GM18508 (cell line): Measurements from ENCODE around the gene MTX1.

Source experiments
- ATAC-seq: cut with Tn5 transposase; IDR thresholded peaks from one replicate; pipeline ENCODE4 v1.9.1; 2021; ENCODE audit warnings: moderate number of reproducible peaks; ENCODE audit not compliant: insufficient read depth, unreplicated experiment

MTX1 gene

GRCh38 chr1:155174324-155175280 lies 33.9 kb upstream of the MTX1 start:
- ATAC-seq = no peak

DNA sequence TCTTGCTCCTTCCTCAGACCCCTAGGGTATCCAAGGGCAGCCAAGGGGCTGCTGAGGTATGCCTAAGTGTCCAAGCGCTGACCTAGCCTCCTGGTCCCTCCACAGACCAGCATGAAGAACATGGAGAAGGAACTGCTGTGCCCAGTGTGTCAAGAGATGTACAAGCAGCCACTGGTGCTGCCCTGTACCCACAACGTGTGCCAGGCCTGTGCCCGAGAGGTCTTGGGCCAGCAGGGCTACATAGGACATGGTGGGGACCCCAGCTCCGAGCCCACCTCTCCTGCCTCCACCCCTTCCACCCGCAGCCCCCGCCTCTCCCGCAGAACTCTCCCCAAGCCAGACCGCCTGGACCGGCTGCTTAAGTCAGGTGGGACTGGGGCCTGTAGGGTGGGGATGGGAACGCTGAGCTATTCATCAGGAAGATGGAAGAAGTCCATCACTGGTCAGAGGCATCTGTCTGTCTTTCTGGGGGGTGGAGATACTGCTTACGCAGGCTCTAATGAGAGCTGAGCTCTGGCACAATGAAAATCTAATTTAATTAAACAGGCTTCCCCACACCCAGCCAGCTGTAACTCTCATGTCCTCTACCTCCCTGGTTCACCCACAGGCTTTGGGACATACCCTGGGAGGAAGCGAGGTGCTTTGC lies 33.1 kb upstream of the MTX1 start:
- no peak for ATAC-seq

GRCh38 chr1:155175927-155176371 lies 32.5 kb upstream of the MTX1 start:
- ATAC-seq = no peak

DNA sequence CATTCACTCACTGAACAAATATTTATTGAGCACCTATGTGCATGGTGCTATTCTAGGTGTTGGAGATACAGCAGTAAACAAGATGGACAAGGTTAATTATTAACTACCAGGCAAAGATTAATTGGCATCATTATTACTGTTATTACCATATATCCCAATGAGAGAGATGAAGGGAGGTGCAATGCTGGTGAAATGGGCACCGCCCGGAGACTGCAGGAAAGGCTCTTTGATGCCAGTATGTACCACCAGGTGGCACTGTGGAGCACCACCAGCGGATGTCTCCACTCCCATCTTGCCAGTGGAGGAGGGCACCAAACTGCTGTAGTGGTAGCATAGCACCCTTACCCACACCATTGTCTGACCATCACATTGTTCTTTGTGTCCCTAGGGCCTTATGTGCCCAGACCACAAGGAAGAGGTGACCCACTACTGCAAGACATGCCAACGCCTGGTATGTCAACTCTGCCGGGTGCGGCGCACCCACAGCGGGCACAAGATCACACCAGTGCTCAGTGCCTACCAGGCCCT lies 31.9 kb upstream of the MTX1 start:
- no peak for ATAC-seq

DNA sequence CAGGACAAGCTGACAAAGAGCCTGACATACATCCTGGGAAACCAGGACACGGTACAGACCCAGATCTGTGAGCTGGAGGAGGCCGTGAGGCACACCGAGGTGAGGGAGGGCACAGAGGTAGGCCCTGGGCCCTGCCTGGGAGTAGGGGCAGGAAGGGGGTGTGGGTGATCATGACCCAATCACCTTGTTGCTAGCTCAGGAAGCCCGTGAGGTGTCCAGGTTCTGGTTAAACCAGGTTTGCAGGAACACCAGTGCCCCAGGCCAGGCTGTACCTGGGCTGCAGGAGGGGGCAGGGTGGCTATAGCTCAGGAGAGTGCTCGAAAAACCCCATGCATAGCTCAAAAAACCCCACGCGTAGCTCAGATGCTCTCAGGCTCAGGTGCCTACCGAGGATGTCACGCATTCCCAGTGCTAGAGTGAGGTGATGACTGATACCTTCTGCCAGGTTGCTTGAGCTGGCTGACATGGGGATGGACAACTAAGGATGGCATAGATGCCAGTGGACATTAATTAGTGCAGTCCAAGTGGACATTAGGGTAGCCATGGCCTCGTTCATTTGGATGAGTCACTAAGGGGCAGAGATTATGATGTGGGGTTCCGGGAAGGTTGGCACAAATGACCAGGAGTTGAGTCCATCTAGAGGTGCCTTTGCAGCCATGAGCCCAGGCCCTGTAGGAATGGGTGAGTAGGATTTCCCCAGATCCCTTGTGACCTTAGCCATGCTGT lies 31.1 kb upstream of the MTX1 start:
- no peak for ATAC-seq

DNA sequence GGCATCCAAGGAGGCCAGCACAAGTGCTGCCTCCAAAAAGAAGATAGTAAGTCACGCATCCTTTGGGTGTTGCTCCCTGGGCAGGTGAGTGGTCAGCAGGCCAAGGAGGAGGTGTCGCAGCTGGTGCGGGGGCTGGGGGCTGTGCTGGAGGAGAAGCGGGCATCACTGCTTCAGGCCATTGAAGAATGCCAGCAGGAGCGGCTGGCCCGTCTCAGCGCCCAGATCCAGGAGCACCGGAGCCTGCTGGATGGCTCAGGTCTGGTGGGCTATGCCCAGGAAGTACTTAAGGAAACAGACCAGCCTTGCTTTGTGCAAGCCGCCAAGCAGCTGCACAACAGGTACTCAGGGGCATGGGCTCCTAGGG lies 30.6 kb upstream of the MTX1 start:
- ATAC-seq = no peak

DNA sequence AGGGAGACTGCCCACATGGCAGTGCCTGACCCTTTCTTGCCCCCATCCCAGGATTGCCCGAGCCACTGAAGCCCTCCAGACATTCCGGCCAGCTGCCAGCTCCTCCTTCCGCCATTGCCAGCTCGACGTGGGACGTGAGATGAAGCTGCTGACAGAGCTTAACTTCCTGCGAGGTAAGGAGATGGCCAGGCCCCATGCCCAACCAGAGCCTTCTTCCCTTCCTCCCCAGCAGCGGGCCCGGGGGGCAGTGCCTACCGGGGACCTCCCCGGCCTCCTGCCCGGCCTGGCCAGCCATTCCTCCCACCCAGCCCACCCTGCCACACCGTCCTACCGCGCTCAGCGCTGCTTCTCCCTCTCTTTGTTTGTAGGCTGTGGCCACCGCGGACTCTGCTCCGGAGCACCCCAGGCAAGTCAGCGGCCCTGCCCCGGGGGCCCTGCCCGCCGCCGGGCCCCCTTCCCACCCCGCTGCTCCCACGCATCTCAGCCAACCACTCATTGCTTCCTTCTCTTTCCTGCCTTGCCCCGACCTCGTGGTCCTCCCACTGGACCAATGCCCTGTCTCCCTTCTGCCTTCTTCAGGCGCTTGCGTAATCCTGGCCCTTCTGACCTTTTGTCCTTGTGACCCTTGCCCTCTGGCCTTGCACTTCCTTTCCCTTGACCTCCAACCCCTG lies 29.9 kb upstream of the MTX1 start:
- ATAC-seq = no peak

GRCh38 chr1:155179112-155180031 lies 29.1 kb upstream of the MTX1 start:
- ATAC-seq = no peak

GRCh38 chr1:155181371-155182051 lies 27.0 kb upstream of the MTX1 start:
- no peak for ATAC-seq

- no peak for ATAC-seq
Measured at GRCh38 chr1:155182052-155182550, 26.4 kb upstream of the MTX1 start.

DNA sequence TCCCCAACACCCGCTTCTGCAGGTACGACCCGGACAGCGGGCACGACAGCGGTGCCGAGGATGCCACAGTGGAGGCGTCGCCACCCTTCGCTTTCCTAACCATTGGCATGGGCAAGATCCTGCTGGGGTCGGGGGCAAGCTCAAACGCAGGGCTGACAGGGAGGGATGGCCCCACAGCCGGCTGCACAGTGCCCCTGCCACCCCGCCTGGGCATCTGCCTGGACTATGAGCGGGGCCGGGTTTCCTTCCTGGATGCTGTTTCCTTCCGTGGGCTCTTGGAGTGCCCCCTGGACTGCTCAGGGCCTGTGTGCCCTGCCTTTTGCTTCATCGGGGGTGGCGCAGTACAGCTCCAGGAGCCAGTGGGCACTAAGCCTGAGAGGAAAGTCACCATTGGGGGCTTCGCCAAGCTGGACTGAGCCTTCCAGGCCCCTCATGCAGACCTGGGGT lies 24.7 kb upstream of the MTX1 start:
- ATAC-seq = no peak

DNA sequence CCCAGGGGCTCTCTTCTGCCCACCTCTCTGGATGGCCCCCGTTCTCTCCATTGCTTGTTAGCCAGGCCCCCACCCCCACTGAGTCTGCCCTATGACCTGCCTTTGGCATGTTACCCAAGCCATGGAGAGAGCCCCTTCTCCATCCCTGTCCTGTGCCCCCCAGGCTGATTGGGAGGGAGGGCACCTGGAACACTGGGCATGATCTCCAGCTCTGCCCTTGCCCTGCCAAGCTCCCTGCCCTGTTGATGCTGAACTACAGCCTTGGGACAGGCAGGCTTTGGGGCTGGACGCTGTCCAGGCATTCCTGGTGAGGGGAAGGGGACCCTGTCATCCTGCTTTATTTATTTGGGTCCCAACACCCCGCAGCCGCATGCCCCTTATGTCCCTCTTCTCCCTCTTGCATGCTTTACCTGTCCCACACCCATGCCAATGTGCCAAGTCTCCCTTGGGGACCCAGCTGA lies 24.1 kb upstream of the MTX1 start:
- ATAC-seq = no peak

DNA sequence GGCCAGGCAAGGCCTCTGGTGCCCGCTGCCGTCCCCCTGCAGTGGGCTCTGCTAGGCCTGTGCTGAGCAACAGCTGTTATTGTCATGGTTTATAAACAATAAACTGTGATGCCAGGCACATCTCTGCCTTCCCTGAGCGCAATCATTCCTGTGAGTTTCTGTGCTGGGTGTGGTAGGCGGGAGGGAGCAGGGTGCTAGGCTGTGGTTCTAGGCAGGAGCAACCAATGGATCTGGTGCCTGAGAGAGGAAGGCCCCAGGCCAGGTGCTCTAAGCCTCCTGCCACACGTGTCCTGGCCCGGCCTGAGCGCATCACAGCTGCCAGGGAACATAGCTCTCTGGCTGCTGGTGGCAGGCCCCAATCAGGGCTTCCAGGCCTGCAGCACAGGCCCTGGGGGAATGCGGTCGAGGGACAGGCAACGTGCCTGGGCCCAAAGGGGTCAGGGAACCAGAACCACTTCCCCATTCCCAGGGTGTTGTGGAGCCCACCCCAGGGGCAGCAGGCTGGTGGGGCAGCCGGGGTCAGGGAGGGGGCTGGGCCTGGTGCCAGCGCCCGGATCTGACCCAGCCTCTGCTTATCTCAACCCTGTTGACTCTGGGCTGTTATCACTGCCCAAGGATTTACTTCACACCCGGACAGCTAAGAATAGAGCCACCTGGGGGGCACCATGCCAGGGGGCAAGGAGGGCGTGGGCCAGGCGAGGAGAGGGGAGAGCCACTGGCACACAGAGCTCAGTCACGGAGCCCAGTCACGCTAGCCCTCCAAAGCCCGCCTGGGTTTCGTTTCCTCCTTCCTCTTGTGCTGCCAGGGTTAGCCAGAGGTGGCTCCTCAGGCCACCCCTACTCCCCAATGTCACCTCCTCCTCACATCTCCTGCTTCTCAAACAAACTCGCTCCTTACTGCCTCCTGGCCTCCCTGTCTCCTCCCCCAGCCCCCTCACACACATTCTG lies 23.4 kb upstream of the MTX1 start:
- ATAC-seq = no peak

DNA sequence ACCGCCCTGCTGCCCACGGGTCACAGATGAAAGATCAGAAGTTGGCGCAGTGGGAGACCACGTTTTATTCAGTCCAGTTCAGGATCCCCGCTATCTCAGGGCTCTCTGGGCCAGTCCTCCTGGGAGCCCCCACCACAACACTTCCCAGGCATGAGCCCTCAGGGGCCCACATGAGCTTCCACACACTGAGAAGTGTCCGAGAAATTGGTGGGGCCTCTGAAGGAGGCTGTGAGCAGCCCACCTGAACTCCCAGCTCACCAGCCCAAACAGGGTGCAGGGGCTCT lies 22.8 kb upstream of the MTX1 start:
- ATAC-seq = no peak

DNA sequence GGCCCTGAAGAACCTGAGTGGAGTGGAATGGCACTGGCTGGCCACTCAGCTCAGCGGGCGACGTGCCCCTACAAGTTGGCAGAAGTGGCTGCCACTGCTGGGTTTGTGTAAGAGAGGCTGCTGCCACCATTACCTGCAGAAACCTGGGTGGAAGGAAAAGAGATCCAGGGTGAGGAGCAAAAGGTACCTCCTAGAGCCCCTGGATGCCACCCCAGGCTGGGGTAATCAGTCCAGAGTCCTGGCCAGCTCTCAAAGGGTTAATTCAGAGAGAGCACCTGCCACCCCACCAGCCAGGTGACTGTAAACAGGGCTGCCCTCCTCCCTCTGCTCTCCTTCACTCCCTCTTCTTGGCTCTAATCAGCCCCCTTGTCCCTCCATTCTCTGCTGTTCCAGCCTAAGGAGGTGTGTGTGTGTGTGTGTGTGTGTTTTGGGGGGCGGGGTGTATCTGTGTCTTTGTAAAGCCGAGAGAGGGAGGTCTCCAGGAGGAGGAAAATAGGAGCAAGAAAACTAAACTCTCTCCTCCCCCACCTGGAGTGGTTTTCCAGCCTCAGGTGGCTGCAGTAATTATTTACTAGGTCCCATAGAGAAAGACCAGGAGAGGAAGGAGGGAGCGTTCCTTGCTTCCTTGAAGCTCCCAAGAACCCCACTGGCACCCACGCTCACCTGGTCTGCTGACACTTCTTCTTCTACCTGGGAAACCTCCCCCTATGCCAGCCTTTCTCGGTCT lies 22.3 kb upstream of the MTX1 start:
- no peak for ATAC-seq

DNA sequence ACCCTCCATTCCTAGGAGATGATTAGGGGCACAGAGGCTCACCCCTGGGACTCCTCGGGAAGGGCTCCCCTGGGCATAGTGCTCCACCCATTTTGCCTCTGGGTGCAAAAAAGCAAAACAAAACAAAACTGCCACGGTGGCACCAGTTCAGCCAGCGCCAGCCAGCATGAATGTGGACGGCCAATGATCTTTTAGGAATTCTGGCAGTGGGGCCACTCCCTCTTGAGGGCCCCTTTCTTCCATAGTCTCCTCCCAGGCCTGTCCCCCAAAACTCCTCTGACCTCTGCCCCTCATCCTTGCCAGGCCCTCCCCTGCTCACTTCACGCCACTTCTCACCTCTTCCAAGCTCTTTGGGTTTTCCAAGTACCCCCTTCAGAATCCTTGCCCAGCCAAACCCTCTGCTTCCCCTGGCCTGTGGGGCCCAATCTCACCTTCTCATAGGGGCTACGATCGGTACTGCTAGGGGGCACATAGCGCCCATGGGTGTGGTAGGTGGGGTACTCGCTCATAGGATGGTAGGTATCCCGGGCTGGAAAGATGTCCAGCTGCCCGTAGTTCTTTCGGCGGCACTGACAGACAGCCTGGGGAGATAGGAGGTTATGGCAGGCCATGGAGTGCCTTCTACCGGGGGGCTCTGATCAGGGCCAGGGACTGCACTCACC lies 21.6 kb upstream of the MTX1 start:
- ATAC-seq = no peak
